Tibial artery (tissue), 4 donors: ENCODE results near the gene PROX2.

Source experiments
- DNase-seq, 2 donors: peaks; one replicate each; pipeline ENCODE4 v3.0.0-alpha.2; 2019
- H3K27ac ChIP-seq, 2 donors: fragments of 200-600 bp; sonication (generic) in 1 of 2; 1 replicate in 1 of 2; 2 replicates in 1 of 2; pipeline ENCODE4 v1.5.1; 2018 to 2019; ENCODE audit warnings: mild to moderate bottlenecking in 1 of 2
- H3K27me3 ChIP-seq, 2 donors: fragments of 200-600 bp; sonication (generic) in 1 of 2; one replicate each; pipeline versions ENCODE4 v1.5.1 to v1.6.0; 2016 to 2019
- H3K36me3 ChIP-seq, 3 donors: fragments of 200-600 bp; sonication (generic) in 2 of 3; one replicate each; pipeline ENCODE4 v1.5.1; 2016 to 2019; ENCODE audit warnings: mild to moderate bottlenecking in 2 of 3
- H3K4me1 ChIP-seq, 4 donors: fragments of 200-600 bp; sonication (generic) in 2 of 4; 1 replicate in 3 of 4; 2 replicates in 1 of 4; pipeline ENCODE4 v1.5.1; 2016 to 2019
- H3K4me3 ChIP-seq, 2 donors: fragments of 200-600 bp; sonication (generic) in 1 of 2; 1 replicate in 1 of 2; 2 replicates in 1 of 2; pipeline ENCODE4 v1.5.1; 2018 to 2019; ENCODE audit warnings: mild to moderate bottlenecking in 2 of 2
- H3K9me3 ChIP-seq, 3 donors: fragments of 200-600 bp; sonication (generic) in 1 of 3; one replicate each; pipeline ENCODE4 v1.5.1; 2016 to 2019
- CTCF ChIP-seq, 2 experiments: fragments of 200-600 bp in 1 of 2; fragments of 450-650 bp in 1 of 2; IDR thresholded peaks; one replicate each; pipeline ENCODE4 v1.5.1; 2017 to 2019; ENCODE audit warnings: antibody characterized with exemption in 2 of 2, mild to moderate bottlenecking in 1 of 2, moderate library complexity in 1 of 2
- intact Hi-C: fragments of 100-400 bp; cut with DNase I; formaldehyde crosslinking; loops from one replicate; pipeline ENCODE4 v1.15.0; 2023; ENCODE audit warnings: low total_unique reads

Gene PROX2

GRCh38 chr14:74860899-74861733 lies 14.8 kb downstream of the PROX2 start:
- intact Hi-C loops, result no loop called here
- Histone ChIP-seq H3K27ac (no peak overlapping the region), H3K9me3 (no peaks in the 10 kb centered on the region), H3K27me3 (peaks cover 0 to 10% of the 10 kb centered on the region in 2 donors), H3K4me1 (peaks cover 0 to 4% (median 0%) of the 10 kb centered on the region in 4 donors), H3K4me3 (no peak overlapping the region), H3K36me3 (no peaks in the 10 kb centered on the region)
- peak; percentile 83 to 85 for TF ChIP-seq CTCF (IDR thresholded peaks at IDR 0.05)
- DNase-seq, result peak; percentile 91 to 94

- intact Hi-C loops, result no loop called here
- no peak for TF ChIP-seq CTCF (IDR thresholded peaks at IDR 0.05)
- no peak for DNase-seq
- Histone ChIP-seq H3K36me3 (no peaks in the 10 kb centered on the region), H3K4me1 (peaks cover 0 to 4% (median 0%) of the 10 kb centered on the region in 4 donors), H3K27me3 (peaks cover 0 to 10% of the 10 kb centered on the region in 2 donors), H3K9me3 (no peaks in the 10 kb centered on the region), H3K27ac (no peak overlapping the region), H3K4me3 (no peak overlapping the region)
Measured at GRCh38 chr14:74859757-74860552, 16.0 kb downstream of the PROX2 start.

DNA sequence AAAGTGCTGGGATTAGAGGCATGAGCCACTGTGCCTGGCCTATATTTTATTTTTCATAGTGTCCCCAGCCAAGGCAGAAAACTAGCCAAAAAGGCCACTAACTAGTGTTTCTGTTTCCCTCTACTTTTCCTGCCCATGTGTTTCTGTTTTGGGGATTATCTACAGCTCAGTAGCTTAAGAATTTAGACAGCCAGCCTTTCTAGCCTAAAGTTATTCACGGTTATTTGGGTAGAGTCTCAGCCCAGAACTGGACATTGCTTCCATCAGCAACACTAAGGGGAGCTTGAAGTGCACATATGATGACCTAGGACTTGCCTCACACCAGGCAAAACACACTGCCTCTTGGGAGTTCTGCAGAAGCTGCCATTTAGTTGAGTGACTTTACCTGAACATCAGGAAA lies 17.9 kb downstream of the PROX2 start:
- H3K27me3 ChIP-seq, result peaks cover 0 to 10% of the 10 kb centered on the region in 2 donors
- no peak overlapping the region for H3K4me3 ChIP-seq
- intact Hi-C loops, result no loop called here

DNA sequence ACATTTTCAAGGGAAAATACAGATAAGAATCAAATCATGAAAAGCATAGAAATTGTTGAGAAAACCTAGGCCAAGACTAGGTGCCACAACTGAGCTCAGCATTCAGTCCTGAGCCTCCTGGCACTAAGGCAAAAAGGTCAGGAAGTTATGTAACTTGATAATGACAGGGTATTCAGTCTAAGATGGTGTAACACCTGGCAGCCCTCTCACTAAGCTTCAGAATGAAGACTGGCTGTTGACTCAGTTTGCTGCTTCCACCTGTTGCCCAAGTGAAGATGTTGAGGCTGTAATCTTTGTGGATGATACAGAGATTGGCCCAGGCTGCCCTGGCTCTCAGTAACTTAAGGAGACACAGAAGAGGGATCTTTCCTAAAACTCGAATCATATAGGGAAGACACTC lies 19.6 kb downstream of the PROX2 start:
- Histone ChIP-seq H3K4me3 (no peak overlapping the region), H3K27ac (no peak overlapping the region), H3K9me3 (no peaks in the 10 kb centered on the region), H3K27me3 (peaks cover 0 to 10% of the 10 kb centered on the region in 2 donors), H3K4me1 (peaks cover 0 to 12% (median 5%) of the 10 kb centered on the region in 4 donors), H3K36me3 (no peaks in the 10 kb centered on the region)
- intact Hi-C loops, result no loop called here
- no peak for TF ChIP-seq CTCF (IDR thresholded peaks at IDR 0.05)
- no peak for DNase-seq

More for the DNA sequence above, 17.9 kb downstream of the PROX2 start:
- no peak for DNase-seq
- Histone ChIP-seq H3K27ac (no peak overlapping the region), H3K36me3 (no peaks in the 10 kb centered on the region), H3K9me3 (no peaks in the 10 kb centered on the region), H3K4me1 (peaks cover 0 to 6% (median 3%) of the 10 kb centered on the region in 4 donors)
- TF ChIP-seq CTCF (IDR thresholded peaks at IDR 0.05), result no peak

DNA sequence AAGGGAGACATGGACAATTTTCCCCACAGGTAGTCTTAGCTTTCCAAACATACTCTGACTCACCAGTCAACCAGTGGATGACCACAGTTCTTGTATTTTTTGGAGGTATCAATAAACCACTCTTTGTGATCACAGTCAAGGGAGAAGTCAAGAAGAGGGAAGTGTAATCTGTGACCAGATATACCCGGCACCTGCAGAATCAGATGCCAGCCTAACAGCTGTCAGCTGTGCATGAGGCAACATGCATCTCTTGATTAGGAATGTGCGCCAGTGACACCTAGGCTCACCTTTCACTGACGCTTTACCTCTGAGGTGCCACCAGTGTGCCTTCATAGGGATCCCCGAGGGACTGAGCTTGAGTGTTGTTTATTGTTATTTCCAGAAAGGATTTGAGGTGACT lies 20.0 kb downstream of the PROX2 start:
- no peak for TF ChIP-seq CTCF (IDR thresholded peaks at IDR 0.05)
- H3K27ac ChIP-seq, result no peak overlapping the region
- peaks cover 0 to 12% (median 5%) of the 10 kb centered on the region in 4 donors for H3K4me1 ChIP-seq
- no peak for DNase-seq
- intact Hi-C loops, result no loop called here
- H3K27me3 ChIP-seq, result peaks cover 0 to 10% of the 10 kb centered on the region in 2 donors
- no peak overlapping the region for H3K4me3 ChIP-seq
- no peaks in the 10 kb centered on the region for H3K36me3 ChIP-seq
- H3K9me3 ChIP-seq, result no peaks in the 10 kb centered on the region
